IPS-20b (cell line): ENCODE data around the gene TNPO3.
"Not testable (repeated sequence)": the region's sequence is repeated elsewhere in the genome, so short reads cannot be mapped to it uniquely, and the experiment has no call there.

Experiments
- H3K27ac ChIP-seq: one replicate; pipeline ENCODE4 v1.5.1; 2013; ENCODE audit warnings: low read length
- H3K27me3 ChIP-seq: 2 replicates; pipeline ENCODE4 v1.6.1; 2013; ENCODE audit warnings: mild to moderate bottlenecking, low read length, inconsistent platforms; ENCODE audit not compliant: insufficient read depth
- H3K36me3 ChIP-seq: 2 replicates; pipeline ENCODE4 v1.6.1; 2013; ENCODE audit warnings: low read depth, mild to moderate bottlenecking, inconsistent platforms, low read length, moderate library complexity; ENCODE audit not compliant: insufficient read depth
- H3K4me1 ChIP-seq: 2 replicates; pipeline ENCODE4 v1.6.1; 2013; ENCODE audit warnings: mild to moderate bottlenecking, control low read depth, inconsistent platforms, low read length, moderate library complexity; ENCODE audit not compliant: insufficient read depth
- H3K4me3 ChIP-seq: 2 replicates; pipeline ENCODE4 v1.5.1; 2013; ENCODE audit warnings: mild to moderate bottlenecking, low read length, inconsistent platforms
- H3K9ac ChIP-seq: 2 replicates; pipeline ENCODE4 v1.6.1; 2013; ENCODE audit warnings: low read depth, mild to moderate bottlenecking, inconsistent platforms, low read length, moderate library complexity
- H3K9me3 ChIP-seq: 2 replicates; pipeline ENCODE4 v1.6.1; 2013; ENCODE audit warnings: mild to moderate bottlenecking, low read depth, low read length, inconsistent platforms; ENCODE audit not compliant: insufficient read depth

Gene TNPO3

DNA sequence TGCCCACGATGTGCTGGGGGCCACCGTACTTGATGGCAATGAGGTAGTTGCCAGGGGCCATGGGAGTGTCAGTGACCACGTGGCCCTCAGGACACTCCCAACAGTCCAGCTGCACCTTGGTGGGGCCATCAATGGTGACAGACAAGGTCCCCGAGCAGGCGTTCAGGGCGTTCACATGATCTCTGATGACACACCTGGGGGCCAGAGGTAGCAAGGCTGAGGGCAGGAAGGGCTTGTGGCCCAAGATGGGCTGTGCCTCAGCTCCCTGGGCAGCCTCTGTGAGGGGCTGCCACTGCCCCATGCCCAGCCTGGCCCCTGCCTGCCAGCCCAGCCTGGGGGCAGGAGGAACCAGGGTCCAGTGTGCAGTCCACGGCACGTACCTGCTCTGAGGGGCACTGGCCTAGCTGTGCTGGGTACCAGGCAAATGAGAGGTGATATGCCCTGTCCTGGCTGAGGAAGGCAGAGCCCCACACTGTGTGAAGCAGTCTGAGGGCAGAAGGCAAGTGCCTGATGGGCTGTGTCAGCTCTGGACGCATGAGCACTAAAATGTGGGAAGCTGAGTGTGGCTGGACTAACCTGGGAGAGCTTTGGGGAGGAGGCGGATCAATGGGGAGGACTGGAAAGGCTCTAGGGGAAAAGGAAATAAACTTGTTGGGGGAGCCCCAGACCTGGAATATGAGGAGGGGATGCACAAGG, 140.9 kb downstream of the TNPO3 start:
- H3K4me1 ChIP-seq = peaks cover 7% of the 10 kb centered on the region; the same call in 1 of the 2 replicates
- no peak overlapping the region for H3K27ac ChIP-seq
- no peak overlapping the region for H3K9ac ChIP-seq
- no peak overlapping the region for H3K4me3 ChIP-seq
- no peaks in the 10 kb centered on the region for H3K36me3 ChIP-seq
- H3K27me3 ChIP-seq = peaks cover 26% of the 10 kb centered on the region
- H3K9me3 ChIP-seq = no peaks in the 10 kb centered on the region

DNA sequence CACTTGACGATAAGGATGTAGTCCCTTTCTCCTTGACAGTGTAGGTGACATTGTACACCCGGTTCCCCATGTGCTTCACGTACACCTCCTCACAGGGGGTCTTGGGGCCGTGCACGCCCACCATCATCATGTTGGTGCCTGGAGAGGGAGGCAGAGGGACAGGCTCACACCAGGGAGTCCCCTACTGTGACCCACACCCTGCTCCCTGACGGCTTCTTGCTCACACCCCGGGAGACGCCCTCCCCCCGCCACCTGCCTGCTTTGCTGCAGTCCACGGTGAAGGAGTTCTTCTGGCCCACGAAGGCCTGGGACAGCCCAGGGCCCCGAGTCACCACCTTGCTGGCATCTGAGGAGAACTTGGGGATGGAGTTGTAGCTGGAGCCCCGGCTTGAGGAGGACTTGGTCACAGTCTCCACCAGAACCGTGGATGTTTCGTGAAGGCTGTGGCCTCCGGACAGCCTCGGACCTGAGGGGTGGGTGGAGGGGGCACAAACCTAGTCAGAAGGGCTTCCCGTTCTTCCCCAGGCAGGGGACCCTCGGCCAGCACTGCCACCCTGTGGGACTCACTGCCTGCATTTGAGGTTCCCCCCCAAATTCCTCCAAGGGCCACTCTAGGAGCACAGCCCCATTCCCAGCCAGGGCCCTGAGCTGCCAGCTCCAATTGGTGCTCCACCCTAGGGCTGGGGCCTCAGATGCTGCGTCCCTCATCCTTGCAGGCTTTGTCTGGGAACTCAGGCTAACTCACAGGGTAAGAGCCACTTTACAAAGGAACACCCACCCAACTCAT, 142.0 kb downstream of the TNPO3 start:
- not testable (repeated sequence) for H3K36me3 ChIP-seq, H3K9me3 ChIP-seq, H3K4me3 ChIP-seq, H3K27ac ChIP-seq, H3K9ac ChIP-seq, H3K4me1 ChIP-seq
- peaks cover 29% of the 10 kb centered on the region for H3K27me3 ChIP-seq

DNA sequence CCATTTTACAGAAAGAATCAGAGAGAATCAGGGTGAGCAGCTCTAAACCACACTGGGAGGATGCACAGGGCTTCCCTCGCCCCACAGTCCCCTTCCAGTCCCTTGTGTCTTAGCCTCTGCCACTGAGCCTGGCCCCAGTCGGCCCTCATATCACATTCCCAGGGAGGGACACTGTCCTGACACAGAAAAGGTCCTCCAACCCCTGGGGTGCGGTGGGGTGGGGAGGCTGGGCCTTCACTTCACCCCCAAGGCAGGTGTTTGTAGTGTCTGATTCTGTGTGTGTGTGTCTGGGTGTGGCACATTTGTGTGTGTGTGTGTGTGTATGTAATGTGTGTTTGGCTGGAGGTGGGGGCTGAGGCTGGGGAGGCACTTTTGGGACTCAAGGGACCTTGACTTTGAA, 142.6 kb downstream of the TNPO3 start:
- Histone ChIP-seq H3K9ac (no peak overlapping the region), H3K4me3 (no peak overlapping the region), H3K4me1 (peaks cover 7% of the 10 kb centered on the region; the same call in 1 of the 2 replicates), H3K27me3 (peaks cover 29% of the 10 kb centered on the region), H3K36me3 (no peaks in the 10 kb centered on the region), H3K9me3 (no peaks in the 10 kb centered on the region), H3K27ac (no peak overlapping the region)

DNA sequence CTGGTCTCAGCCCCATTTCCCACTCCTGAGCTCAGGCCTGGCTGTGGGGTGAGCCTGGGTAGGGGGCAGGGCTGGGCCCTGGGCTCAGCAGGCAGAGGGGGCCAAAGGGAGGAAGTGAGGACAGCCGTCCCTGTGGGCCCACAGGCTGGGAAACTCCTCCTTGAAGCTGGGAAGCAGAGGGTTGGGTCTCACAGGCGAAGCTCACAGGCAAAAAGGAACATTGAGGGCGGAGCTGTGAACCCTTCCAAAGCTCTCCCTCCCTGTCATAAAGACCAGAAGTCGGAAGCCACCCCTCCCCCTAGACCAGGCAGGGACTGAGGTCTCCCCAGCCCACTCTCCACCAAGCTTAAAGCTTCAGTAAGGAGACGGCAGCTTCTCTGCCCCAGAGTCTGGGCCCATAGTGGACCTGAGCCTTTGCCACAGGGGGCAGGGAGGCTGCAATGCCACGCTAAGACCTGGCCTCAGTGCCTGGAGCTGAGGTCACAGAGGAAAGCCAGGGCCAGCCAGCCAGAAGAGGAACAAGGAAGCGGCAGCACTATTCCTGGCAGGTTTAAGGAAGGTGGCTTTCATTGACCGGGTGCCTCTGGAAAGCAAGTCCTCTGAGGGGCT, 143.4 kb downstream of the TNPO3 start:
- peak overlapping the region; percentile 26; the same call in 1 of the 2 replicates for H3K9ac ChIP-seq
- H3K27ac ChIP-seq = no peak overlapping the region
- no peak overlapping the region; the same call in 1 of the 2 replicates for H3K4me3 ChIP-seq
- H3K9me3 ChIP-seq = no peaks in the 10 kb centered on the region
- peaks cover 7% of the 10 kb centered on the region; the same call in 1 of the 2 replicates for H3K4me1 ChIP-seq
- no peaks in the 10 kb centered on the region for H3K36me3 ChIP-seq
- H3K27me3 ChIP-seq = peaks cover 29% of the 10 kb centered on the region

DNA sequence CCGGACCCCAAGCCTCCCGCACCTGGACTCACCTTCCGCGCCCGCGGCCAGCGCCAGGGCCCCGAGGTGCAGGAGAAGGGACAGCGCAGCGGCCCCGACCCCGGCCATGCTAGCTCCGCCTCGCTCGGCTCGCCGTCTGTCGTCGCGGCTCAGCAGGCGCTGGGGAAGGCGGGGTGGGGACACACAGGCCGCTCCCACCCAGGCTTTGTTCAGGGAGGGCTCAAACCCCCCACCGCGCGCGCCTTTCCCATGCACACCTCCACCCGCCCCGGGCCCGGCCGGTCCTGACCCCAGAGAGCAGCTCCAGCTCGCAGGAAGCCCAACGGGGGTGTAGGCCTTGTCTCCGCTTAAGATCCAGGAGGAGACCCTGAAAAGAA, 144.4 kb downstream of the TNPO3 start, which contains the start of gene KCP:
Gene KCP, minus strand, starts transcription at position 141 of the 377 bp plus-strand sequence. Its CDS starts 33 bp downstream, at position 108.
- no peak within 1 kb of the TSS for H3K27ac ChIP-seq
- peak within 1 kb of the TSS; percentile 46; the same call in 1 of the 2 replicates for H3K9ac ChIP-seq
- peaks cover 29% of the 10 kb centered on the region for H3K27me3 ChIP-seq
- H3K4me3 ChIP-seq = peak within 1 kb of the TSS; percentile 76
- H3K9me3 ChIP-seq = no peaks in the 10 kb centered on the region
- peaks cover 7% of the 10 kb centered on the region; the same call in 1 of the 2 replicates for H3K4me1 ChIP-seq
- H3K36me3 ChIP-seq = no peaks in the 10 kb centered on the region

DNA sequence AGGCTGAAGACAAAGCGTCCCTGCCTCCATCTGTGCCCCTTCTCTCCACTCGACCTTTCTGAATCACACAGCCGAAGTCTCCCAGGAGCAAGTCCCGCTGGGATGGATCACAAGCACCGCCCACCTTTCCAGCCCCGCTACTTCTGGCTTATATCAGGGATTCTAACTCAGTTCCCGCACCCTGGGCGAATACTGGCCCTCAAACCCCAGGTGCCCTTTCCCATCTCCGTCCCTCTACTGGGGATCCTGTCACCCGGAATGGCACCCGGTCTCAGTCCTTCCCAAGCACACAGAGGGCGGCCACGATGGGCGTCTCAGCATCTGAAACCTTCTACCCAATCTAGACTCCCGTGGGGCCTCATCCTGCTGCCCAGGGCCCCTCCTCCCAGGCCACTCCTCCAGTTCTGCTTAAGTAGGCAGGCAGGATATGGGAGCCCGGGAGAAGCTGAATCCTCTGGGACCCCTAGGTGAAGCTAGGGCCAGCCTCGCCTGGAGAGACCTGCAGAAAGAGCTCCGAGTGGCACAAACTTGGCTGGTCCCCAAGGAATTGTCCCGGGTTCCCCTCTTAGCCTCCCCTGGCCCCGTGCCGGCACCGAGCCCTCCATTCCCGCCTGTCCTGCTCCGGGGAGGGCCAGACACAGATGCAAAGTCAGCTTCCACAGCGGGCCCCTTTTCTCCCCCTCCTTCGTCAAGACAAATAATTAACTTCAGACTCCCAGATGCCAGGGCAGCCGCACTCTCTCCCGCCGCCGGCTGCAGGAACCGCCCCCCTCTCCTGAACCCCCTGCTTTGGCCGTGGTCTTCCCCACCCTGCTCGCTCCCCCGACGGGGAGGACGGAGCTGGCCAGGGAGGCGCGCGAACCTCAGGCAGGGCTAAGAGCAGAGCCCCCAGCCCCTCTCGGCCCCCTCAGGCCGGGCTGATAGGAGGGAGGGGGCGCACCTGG, 145.0 kb downstream of the TNPO3 start:
- H3K27ac ChIP-seq = no peak overlapping the region
- peaks cover 29% of the 10 kb centered on the region for H3K27me3 ChIP-seq
- H3K4me3 ChIP-seq = peak overlapping the region; percentile 76
- H3K36me3 ChIP-seq = no peaks in the 10 kb centered on the region
- peak overlapping the region; percentile 46; the same call in 1 of the 2 replicates for H3K9ac ChIP-seq
- no peaks in the 10 kb centered on the region for H3K9me3 ChIP-seq
- peaks cover 7% of the 10 kb centered on the region; the same call in 1 of the 2 replicates for H3K4me1 ChIP-seq

DNA sequence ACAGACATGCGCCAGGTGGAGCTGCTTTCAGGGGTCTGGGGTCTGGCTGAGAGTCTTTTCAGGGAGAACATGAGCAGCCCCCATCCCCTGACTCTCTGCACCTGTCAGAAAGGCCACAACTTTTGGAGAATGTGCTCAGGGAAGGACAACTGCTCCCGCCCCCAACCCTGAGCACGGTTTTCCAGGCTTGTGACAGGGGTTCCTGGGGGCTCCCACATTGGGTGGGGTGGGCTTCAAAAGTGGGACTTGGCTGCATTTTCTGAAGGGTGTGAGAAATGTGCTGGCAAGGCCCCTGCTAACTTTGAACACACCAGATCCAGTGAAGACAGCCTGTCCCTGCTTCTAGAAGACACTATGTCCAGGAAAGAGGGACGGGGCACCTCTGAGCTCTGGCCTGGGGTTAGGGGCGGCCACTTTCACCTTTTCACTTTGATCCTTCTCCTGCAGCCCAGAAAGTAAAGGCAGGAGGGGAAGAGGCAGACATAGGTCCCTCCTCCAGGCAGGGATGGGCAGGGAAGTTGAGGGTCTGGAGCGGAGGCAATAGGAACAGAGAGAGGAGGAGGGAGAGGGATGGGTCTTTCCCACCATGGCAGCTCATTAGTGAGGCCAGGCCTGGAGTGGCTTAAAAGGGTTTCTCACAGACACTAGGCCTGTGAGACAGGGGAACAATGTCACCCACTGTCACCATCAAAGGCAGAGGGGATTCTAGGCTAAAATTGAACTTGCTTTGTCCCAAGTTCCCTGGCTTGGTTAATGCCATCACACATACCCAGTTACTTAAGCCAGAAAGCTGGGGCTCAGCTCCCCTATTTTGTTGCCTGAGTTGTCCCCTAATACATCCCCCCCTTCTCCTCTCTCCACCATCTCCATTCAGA, 145.9 kb downstream of the TNPO3 start:
- Histone ChIP-seq H3K9me3 (no peaks in the 10 kb centered on the region), H3K4me3 (peak overlapping the region; percentile 76), H3K27me3 (peaks cover 25% of the 10 kb centered on the region), H3K9ac (no peak overlapping the region; the same call in 1 of the 2 replicates), H3K36me3 (no peaks in the 10 kb centered on the region), H3K4me1 (peaks cover 7% of the 10 kb centered on the region; the same call in 1 of the 2 replicates), H3K27ac (no peak overlapping the region)

DNA sequence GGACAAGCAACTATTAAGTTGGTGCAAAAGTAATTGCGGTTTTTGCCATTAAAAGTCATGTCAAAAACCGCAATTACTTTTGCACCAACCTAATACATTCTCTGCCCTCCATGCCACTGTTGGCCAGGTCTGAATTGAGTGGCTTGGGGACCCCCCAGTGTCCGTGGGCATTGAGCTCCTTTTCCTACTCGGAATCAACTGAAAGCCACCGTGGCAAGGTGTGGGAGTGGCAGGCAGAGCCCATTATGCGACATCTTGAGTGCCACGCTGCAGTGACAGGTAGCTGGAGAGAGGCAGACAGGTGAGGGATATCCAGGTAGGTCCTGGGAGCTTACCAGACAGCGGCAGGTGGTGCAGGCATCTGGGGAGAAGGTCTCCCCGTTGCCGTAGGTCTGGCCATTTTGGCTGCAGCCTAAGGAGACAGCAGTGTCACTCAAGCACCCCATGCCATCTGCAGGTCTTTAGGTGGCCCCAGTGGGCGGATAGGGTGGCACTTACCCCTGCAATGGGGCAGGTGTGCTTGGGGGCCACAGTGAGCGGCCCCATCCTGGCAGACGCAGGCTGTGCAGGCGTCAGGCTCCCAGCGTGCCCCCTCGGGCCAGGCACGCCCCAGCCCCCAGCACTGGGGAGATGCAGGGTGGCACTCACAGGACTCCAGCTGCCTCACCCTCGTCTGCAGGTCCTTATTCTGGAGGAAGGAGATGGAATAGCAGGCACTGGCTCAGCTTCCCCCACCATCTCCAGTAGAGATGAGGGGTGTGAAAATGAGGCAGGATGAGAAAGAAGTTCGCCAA, 147.9 kb downstream of the TNPO3 start:
- Histone ChIP-seq H3K9me3 (no peaks in the 10 kb centered on the region), H3K4me3 (no peak overlapping the region), H3K36me3 (no peaks in the 10 kb centered on the region), H3K27me3 (peaks cover 25% of the 10 kb centered on the region), H3K4me1 (peaks cover 7% of the 10 kb centered on the region; the same call in 1 of the 2 replicates), H3K9ac (no peak overlapping the region), H3K27ac (no peak overlapping the region)

DNA sequence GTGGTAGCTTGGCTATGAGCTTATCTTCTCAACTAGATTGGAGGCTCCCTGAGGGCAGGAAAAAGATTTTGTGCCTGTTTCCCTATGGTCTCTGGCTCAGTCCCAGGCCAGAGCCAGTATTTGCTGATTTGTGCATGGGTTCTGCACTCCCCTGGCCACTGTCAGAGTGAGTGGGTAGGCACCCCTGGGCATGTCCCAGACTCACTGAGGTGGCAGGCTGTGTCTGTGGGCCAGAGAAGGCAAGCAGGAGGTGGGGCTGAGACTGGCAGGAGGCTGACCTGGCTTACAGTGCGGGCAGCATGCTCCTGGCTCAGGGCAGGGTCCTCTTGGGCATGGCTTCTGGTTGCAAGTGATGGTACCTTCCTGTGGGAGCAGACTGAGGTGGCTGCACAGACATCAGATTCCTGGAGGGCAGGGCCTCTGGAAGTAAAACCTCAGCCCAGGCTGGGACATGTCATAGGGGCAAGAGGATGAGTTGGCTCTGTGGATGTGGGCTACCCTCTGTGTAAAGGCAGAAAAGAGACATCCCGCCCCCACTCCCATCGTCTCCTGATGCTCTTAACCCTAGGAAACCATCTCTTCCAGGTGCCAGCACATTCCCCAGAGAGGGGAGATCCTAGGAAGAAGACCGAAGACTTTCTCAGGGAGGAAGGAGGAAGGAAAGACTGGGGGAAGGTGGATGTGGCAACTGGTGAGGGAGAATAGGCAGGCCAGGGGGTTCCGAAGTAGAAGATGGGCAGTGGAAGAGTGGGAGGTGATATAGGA, 148.7 kb downstream of the TNPO3 start:
- no peak overlapping the region for H3K4me3 ChIP-seq
- H3K9ac ChIP-seq = no peak overlapping the region
- H3K4me1 ChIP-seq = peaks cover 5% of the 10 kb centered on the region; the same call in 1 of the 2 replicates
- no peaks in the 10 kb centered on the region for H3K9me3 ChIP-seq
- H3K27me3 ChIP-seq = peaks cover 25% of the 10 kb centered on the region
- H3K27ac ChIP-seq = no peak overlapping the region
- H3K36me3 ChIP-seq = no peaks in the 10 kb centered on the region
